ENCODE measurements around the gene CCSER2.

DNA sequence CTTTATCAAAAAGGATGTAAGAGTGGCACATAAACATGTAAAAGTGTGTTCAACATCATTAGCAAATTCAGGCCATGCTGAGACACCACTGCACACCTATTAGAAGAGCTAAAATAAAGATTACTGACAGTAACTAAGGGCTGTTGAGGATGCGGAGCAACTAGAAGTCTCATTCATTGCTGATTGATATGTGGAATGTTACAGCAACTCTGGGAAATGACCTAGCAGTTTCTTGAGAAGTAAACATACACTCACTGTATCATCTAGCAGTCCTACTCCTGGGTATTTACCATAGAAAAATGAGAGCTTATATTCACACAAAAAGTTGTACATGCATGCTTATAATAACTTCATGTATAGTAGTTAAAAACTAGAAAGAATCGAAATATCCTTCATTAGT, 77.3 kb downstream of the CCSER2 start:
- TF ChIP-seq, protein P1, sequence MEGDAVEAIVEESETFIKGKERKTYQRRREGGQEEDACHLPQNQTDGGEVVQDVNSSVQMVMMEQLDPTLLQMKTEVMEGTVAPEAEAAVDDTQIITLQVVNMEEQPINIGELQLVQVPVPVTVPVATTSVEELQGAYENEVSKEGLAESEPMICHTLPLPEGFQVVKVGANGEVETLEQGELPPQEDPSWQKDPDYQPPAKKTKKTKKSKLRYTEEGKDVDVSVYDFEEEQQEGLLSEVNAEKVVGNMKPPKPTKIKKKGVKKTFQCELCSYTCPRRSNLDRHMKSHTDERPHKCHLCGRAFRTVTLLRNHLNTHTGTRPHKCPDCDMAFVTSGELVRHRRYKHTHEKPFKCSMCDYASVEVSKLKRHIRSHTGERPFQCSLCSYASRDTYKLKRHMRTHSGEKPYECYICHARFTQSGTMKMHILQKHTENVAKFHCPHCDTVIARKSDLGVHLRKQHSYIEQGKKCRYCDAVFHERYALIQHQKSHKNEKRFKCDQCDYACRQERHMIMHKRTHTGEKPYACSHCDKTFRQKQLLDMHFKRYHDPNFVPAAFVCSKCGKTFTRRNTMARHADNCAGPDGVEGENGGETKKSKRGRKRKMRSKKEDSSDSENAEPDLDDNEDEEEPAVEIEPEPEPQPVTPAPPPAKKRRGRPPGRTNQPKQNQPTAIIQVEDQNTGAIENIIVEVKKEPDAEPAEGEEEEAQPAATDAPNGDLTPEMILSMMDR (conservative IDR thresholded peaks at IDR 0.05): no peak
- TF ChIP-seq EZH2 (IDR thresholded peaks at IDR 0.05; ENCODE audit: low read depth): no peak
